Esophagus squamous epithelium (tissue), 4 donors: ENCODE data around the gene KHNYN.

Experiments used
- CTCF ChIP-seq, 6 experiments: fragments of 450-650 bp in 4 of 6; fragments of 200-600 bp in 2 of 6; sonication (generic) in 2 of 6; IDR thresholded peaks; one replicate each; pipeline ENCODE4 v1.5.1; 2016 to 2019; ENCODE audit warnings: antibody characterized with exemption in 6 of 6, mild to moderate bottlenecking in 4 of 6, moderate library complexity in 4 of 6
- POLR2A ChIP-seq, 4 donors: fragments of 450-650 bp; IDR thresholded peaks; one replicate each; pipeline ENCODE4 v1.6.1; 2017; ENCODE audit warnings: antibody characterized with exemption in 4 of 4, mild to moderate bottlenecking in 4 of 4, moderate library complexity in 3 of 4

GRCh38 chr14:24407608-24408325, 22.0 kb upstream of the KHNYN start:
- TF ChIP-seq CTCF (IDR thresholded peaks at IDR 0.05) (no peak), POLR2A (IDR thresholded peaks at IDR 0.05) (no peak)
